IMR-90 (cell line): ENCODE data around the gene CMIP. TPM values are rescaled to one million over a fixed set of nuclear protein-coding genes. Genes with fewer than 3 reads are reported as not detected.

Experiments
- ATAC-seq: fragments of 200-7000 bp; cut with Tn5 transposase; 2 replicates; pipeline ENCODE4 v1.9.1; 2020; ENCODE audit warnings: low read depth, mild to moderate bottlenecking, moderate library complexity
- BruUV-seq: library from RNA; stranded (reverse); fragments of 400-500 nt; replicated peaks from 2 replicates; lab custom pipeline; 2021; lab: Mats Ljungman, UMichigan
- CTCF ChIA-PET: fragments of 300-600 bp; formaldehyde crosslinking; extraction: SDS; loops from one replicate; lab custom pipeline; 2021; ENCODE audit warnings: antibody characterized with exemption; lab: Yijun Ruan, JAX
- POLR2A ChIA-PET: fragments of 300-600 bp; sonication (Branson Sonifier 250); formaldehyde crosslinking; loops from one replicate; lab custom pipeline; 2022; ENCODE audit warnings: antibody characterized with exemption; ENCODE audit not compliant: unreplicated experiment; lab: Charles Lee
- DNase-seq: peaks from one replicate; pipeline ENCODE4 v3.0.0; 2013
- H2AFZ ChIP-seq: replicated peaks from 2 replicates; pipeline ENCODE3; 2013; ENCODE audit warnings: low read length, mild to moderate bottlenecking; ENCODE audit not compliant: poor library complexity
- H2AK5ac ChIP-seq: 2 replicates; pipeline ENCODE4 v1.6.1; 2013; ENCODE audit warnings: low read depth, low read length, inconsistent platforms
- H2AK9ac ChIP-seq: replicated peaks from 2 replicates; pipeline ENCODE3; 2013; ENCODE audit warnings: mild to moderate bottlenecking, low read depth, low read length, moderate library complexity; ENCODE audit not compliant: poor library complexity
- H2BK120ac ChIP-seq: 2 replicates; pipeline ENCODE4 v1.6.1; 2013; ENCODE audit warnings: low read depth, low read length, inconsistent platforms
- H2BK15ac ChIP-seq: 3 replicates; pipeline ENCODE4 v1.6.1; 2013; ENCODE audit warnings: low read depth, low read length, inconsistent platforms
- H2BK20ac ChIP-seq: 2 replicates; pipeline ENCODE4 v1.6.1; 2013; ENCODE audit warnings: low read depth, mild to moderate bottlenecking, inconsistent platforms, low read length, moderate library complexity
- H2BK5ac ChIP-seq: 2 replicates; pipeline ENCODE4 v1.6.1; 2013; ENCODE audit warnings: mild to moderate bottlenecking, low read depth, low read length, inconsistent platforms; ENCODE audit not compliant: poor library complexity, severe bottlenecking
- H3K14ac ChIP-seq: replicated peaks from 2 replicates; pipeline ENCODE4 v1.6.1; 2013; ENCODE audit warnings: low read depth, low read length, inconsistent platforms
- H3K18ac ChIP-seq: 2 replicates; pipeline ENCODE4 v1.6.1; 2013; ENCODE audit warnings: low read depth, low read length, control low read depth
- H3K23ac ChIP-seq: 2 replicates; pipeline ENCODE4 v1.6.1; 2013; ENCODE audit warnings: low read depth, low read length, inconsistent platforms
- H3K27ac ChIP-seq: 2 replicates; pipeline ENCODE4 v1.5.1; 2013; ENCODE audit warnings: mild to moderate bottlenecking, control low read depth, low read length; ENCODE audit not compliant: insufficient read depth
- H3K27me3 ChIP-seq: 2 replicates; pipeline ENCODE4 v1.6.1; 2013; ENCODE audit warnings: low read length; ENCODE audit not compliant: control insufficient read depth, insufficient read depth
- H3K36me3 ChIP-seq: 2 replicates; pipeline ENCODE4 v1.6.1; 2013; ENCODE audit warnings: low read length, mixed read lengths; ENCODE audit not compliant: control insufficient read depth, insufficient read depth
- H3K4ac ChIP-seq: 2 replicates; pipeline ENCODE4 v1.6.1; 2013; ENCODE audit warnings: low read depth, low read length, inconsistent platforms
- H3K4me1 ChIP-seq: 2 replicates; pipeline ENCODE4 v1.6.1; 2013; ENCODE audit warnings: low read length, mixed read lengths; ENCODE audit not compliant: control insufficient read depth, insufficient read depth
- H3K4me2 ChIP-seq: 2 replicates; pipeline ENCODE4 v1.6.1; 2013; ENCODE audit warnings: low read depth, mild to moderate bottlenecking, control low read depth, low read length, moderate library complexity
- H3K4me3 ChIP-seq: 2 replicates; pipeline ENCODE4 v1.5.1; 2013; ENCODE audit warnings: low read depth, mild to moderate bottlenecking, control low read depth, low read length, moderate library complexity; ENCODE audit not compliant: insufficient read depth
- H3K56ac ChIP-seq: 2 replicates; pipeline ENCODE4 v1.6.1; 2013; ENCODE audit warnings: low read length, inconsistent platforms; ENCODE audit not compliant: insufficient read depth; ENCODE audit errors: extremely low read depth
- H3K79me1 ChIP-seq, 2 experiments: 2 replicates each; pipeline ENCODE4 v1.6.1; 2013; ENCODE audit warnings: low read length in 2 of 2, inconsistent platforms in 1 of 2, low read depth in 1 of 2
- H3K9ac ChIP-seq: 2 replicates; pipeline ENCODE4 v1.6.1; 2013; ENCODE audit warnings: low read depth, low read length, control low read depth
- H3K9me1 ChIP-seq: 2 replicates; pipeline ENCODE4 v1.6.1; 2013; ENCODE audit warnings: low read length, inconsistent platforms; ENCODE audit not compliant: insufficient read depth
- H3K9me3 ChIP-seq: 2 replicates; pipeline ENCODE4 v1.6.1; 2013; ENCODE audit warnings: low read length; ENCODE audit not compliant: control insufficient read depth, insufficient read depth
- H4K20me1 ChIP-seq: 2 replicates; pipeline ENCODE4 v1.6.1; 2013; ENCODE audit warnings: low read length, inconsistent platforms; ENCODE audit not compliant: insufficient read depth
- H4K5ac ChIP-seq: 2 replicates; pipeline ENCODE4 v1.6.1; 2013; ENCODE audit warnings: mild to moderate bottlenecking, low read depth, low read length, control low read depth
- H4K8ac ChIP-seq, 2 experiments: 2 replicates each; pipeline ENCODE4 v1.6.1; 2013; ENCODE audit warnings: low read depth in 2 of 2, low read length in 2 of 2, control low read depth in 1 of 2, inconsistent platforms in 1 of 2
- H4K91ac ChIP-seq: 2 replicates; pipeline ENCODE4 v1.6.1; 2013; ENCODE audit warnings: low read depth, low read length, inconsistent platforms; ENCODE audit not compliant: insufficient read depth
- BHLHE40 ChIP-seq: fragments of 150-350 bp; IDR thresholded peaks from 2 replicates; pipeline ENCODE4 v1.6.1; 2016; ENCODE audit warnings: mild to moderate bottlenecking, low read depth, low read length
- CEBPB ChIP-seq: IDR thresholded peaks from 2 replicates; pipeline ENCODE4 v1.6.1; 2012; ENCODE audit warnings: low read depth, low read length, improper control_type of control experiment
- CHD1 ChIP-seq: IDR thresholded peaks from 2 replicates; pipeline ENCODE4 v1.6.1; 2012; ENCODE audit warnings: low read depth, low read length, improper control_type of control experiment
- CTCF ChIP-seq: conservative IDR thresholded peaks from 2 replicates; pipeline ENCODE4 v1.5.1; 2012; ENCODE audit warnings: mild to moderate bottlenecking, low read depth, low read length, improper control_type of control experiment
- FOS ChIP-seq: fragments of 150-350 bp; IDR thresholded peaks from 2 replicates; pipeline ENCODE4 v1.6.1; 2016; ENCODE audit warnings: low read depth, low read length
- MAFK ChIP-seq: IDR thresholded peaks from 2 replicates; pipeline ENCODE4 v1.6.1; 2012; ENCODE audit warnings: low read depth, low read length, improper control_type of control experiment
- MAZ ChIP-seq: IDR thresholded peaks from 2 replicates; pipeline ENCODE4 v1.6.1; 2012; ENCODE audit warnings: low read depth, mild to moderate bottlenecking, low read length, improper control_type of control experiment, moderate library complexity, borderline replicate concordance
- MXI1 ChIP-seq: IDR thresholded peaks from 2 replicates; pipeline ENCODE4 v1.6.1; 2012; ENCODE audit warnings: low read depth, mild to moderate bottlenecking, low read length, moderate library complexity, borderline replicate concordance
- POLR2A ChIP-seq: IDR thresholded peaks from 2 replicates; pipeline ENCODE4 v1.6.1; 2012; ENCODE audit warnings: mild to moderate bottlenecking, low read depth, low read length
- RCOR1 ChIP-seq: IDR thresholded peaks from 2 replicates; pipeline ENCODE4 v1.6.1; 2012; ENCODE audit warnings: mild to moderate bottlenecking, low read length, improper control_type of control experiment; ENCODE audit not compliant: insufficient replicate concordance
- RFX5 ChIP-seq: IDR thresholded peaks from 2 replicates; pipeline ENCODE4 v1.8.0; 2012; ENCODE audit warnings: low read depth, mild to moderate bottlenecking, low read length, moderate library complexity
- SMC3 ChIP-seq: fragments of 150-350 bp; IDR thresholded peaks from 2 replicates; pipeline ENCODE4 v1.6.1; 2016; ENCODE audit warnings: low read depth, mild to moderate bottlenecking, antibody characterized with exemption, low read length, moderate library complexity
- WGBS, 2 experiments: methylation state at CpG; one replicate each; pipeline versions ENCODE4 v1.1.5 to v1.1.7; 2013; ENCODE audit warnings: missing lambda C conversion rate in 2 of 2; ENCODE audit not compliant: insufficient read length in 1 of 2; ENCODE audit errors: extremely low coverage in 2 of 2; 5-methylcytosine and 5-hydroxymethylcytosine counted together
- dilution Hi-C: fragments of 300-500 bp; cut with HindIII; formaldehyde crosslinking; loops from one replicate; pipeline ENCODE4 v1.14.3; 2018; ENCODE audit warnings: low sequenced_read_pairs; ENCODE audit not compliant: unreplicated experiment
- in situ Hi-C: fragments of 300-500 bp; cut with MboI; formaldehyde crosslinking; loops from 3 replicates; pipeline ENCODE4 v1.14.3; 2019; ENCODE audit warnings: low sequenced_read_pairs, inconsistent platforms, mixed read lengths
- intact Hi-C: fragments of 100-400 bp; cut with micrococcal nuclease; formaldehyde crosslinking; loops from 2 replicates; pipeline ENCODE4 v1.10.0; 2022
- polyA plus RNA-seq, 3 experiments: library from polyadenylated mRNA; depleted of rRNA; stranded (reverse); fragments of >200 nt; gene quantifications; 2 replicates each; pipeline ENCODE4 v1.2.3, GENCODE V29; 2012; ENCODE audit warnings: low replicate concordance in 1 of 3
- total RNA-seq: library from RNA; depleted of rRNA; stranded (reverse); fragments of >200 nt; gene quantifications from 2 replicates; pipeline ENCODE4 v1.2.3, GENCODE V29; 2012

CMIP gene
- total and polyA plus RNA-seq, 2 of the 4 experiments (the other 2 are of a cell fraction), result 3.2 to 11.6 TPM

GRCh38 chr16:81617021-81617346, 172.4 kb downstream of the CMIP start:
- Histone ChIP-seq H2BK120ac (no peak overlapping the region), H4K5ac (no peak overlapping the region), H3K9ac (no peak overlapping the region), H3K9me1 (peaks cover 30% of the 10 kb centered on the region), H2AK9ac (peak overlapping the region; percentile 4), H4K91ac (no peak overlapping the region), H2AK5ac (no peak overlapping the region), H3K4me2 (no peak overlapping the region), H2BK20ac (no peak overlapping the region), H3K9me3 (no peaks in the 10 kb centered on the region), H4K8ac (no peak overlapping the region), H3K23ac (no peak overlapping the region), H3K4me1 (peaks cover 7% of the 10 kb centered on the region), H3K27ac (no peak overlapping the region), H3K36me3 (peaks cover 17% of the 10 kb centered on the region), H3K18ac (no peak overlapping the region), H3K56ac (no peak overlapping the region), H3K14ac (no peak overlapping the region), H3K4ac (no peak overlapping the region), H3K27me3 (no peaks in the 10 kb centered on the region), H3K79me1 (peaks cover 22 to 32% of the 10 kb centered on the region in 2 experiments), H2AFZ (peak overlapping the region; percentile 2), H2BK5ac (no peak overlapping the region), H3K4me3 (no peak overlapping the region), H2BK15ac (no peak overlapping the region), H4K20me1 (peaks cover 61% of the 10 kb centered on the region)
- ATAC-seq (no peak; the same call in 1 of the 2 replicates), DNase-seq (no peak)
- CTCF ChIA-PET, result interaction anchor here (1.4 kb wide), 1 partner anchor 177 kb away, joined by 4 read pairs; no protein-coding TSS in a partner anchor
- no TSS peak for BruUV-seq
- intact Hi-C loops (no loop called here), dilution Hi-C loops (no loop called here), in situ Hi-C loops (no loop called here)
- TF ChIP-seq POLR2A (no peak), CHD1 (no peak), CTCF (no peak), MAFK (no peak), RFX5 (no peak), BHLHE40 (no peak), FOS (no peak), RCOR1 (no peak), MAZ (no peak), SMC3 (no peak), MXI1 (no peak), CEBPB (no peak)
- 70% methylated on average over 5 of the region's 8 CpGs; no CpG with 5 or more reads in 1 of the 2 experiments for WGBS, 2 experiments
- POLR2A ChIA-PET, result no interaction called here
